ENCODE measurements around the gene PARP6.

- TF ChIP-seq CTCF (conservative IDR thresholded peaks at IDR 0.05) (no peak), ZFX (IDR thresholded peaks at IDR 0.05) (no peak)
Measured at GRCh38 chr15:72302955-72303354, 30.6 kb upstream of the PARP6 start.

Data from C4-2B (cell line).